ENCODE data around the gene ISG20L2. TPM values are rescaled to one million over a fixed set of nuclear protein-coding genes. Genes with fewer than 3 reads are reported as not detected.
A peak's percentile ranks its signal among the peaks of the same experiment; 100 is the strongest.

Gene ISG20L2
- total RNA-seq, 4 donors from 2014 or later = 13.6 to 34.9 (median 18.2) TPM

DNA sequence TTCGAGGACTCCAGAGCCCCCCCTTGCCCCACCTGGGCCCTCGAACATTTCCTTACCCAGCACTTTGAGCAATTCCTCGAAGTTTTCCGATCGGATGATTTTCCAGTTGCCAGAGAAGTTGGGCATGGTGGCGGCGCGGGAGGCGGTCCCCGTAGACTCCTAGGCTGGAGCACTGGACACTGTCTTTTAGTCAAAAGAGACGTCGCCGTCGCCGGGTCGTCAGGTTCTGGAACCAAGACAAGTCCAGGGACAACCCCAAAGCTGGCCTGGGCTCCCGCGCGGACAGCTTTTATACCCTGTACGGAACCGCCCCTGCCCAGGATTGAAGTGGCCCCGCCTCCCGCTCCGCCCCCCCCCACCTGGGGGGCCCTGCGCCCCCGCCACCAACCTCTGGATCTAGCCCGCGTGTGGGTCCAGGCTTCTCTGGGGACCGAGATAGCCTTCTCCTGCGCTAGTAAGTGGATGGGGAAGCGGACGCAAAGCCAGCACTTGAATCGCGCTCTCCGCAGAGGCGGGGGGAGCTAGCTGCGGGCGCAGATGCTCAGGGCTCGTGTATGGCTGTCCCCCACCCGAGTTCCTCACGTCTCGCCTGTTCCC, 23.1 kb downstream of the ISG20L2 start, which contains the start of gene CRABP2:
Gene CRABP2, minus strand, starts transcription at position 263 of the 597 bp plus-strand sequence. Its CDS starts 137 bp downstream, at position 126.
- intact Hi-C loops (cut with DNase I) = no loop called here
- Histone ChIP-seq H3K9me3 (no peaks in the 10 kb centered on the region), H3K36me3 (no peaks in the 10 kb centered on the region), H3K27ac (peak within 1 kb of the TSS; percentile 6 to 59 (median 33)), H3K27me3 (no peaks in the 10 kb centered on the region), H3K4me3 (replicated peaks in 1 of 3) (peak within 1 kb of the TSS in 2 of 3 donors; percentile 28 to 34), H3K4me1 (peaks cover 40 to 52% of the 10 kb centered on the region in 2 donors)
- DNase-seq = peak; percentile 40 to 44
- TF ChIP-seq, protein P1, sequence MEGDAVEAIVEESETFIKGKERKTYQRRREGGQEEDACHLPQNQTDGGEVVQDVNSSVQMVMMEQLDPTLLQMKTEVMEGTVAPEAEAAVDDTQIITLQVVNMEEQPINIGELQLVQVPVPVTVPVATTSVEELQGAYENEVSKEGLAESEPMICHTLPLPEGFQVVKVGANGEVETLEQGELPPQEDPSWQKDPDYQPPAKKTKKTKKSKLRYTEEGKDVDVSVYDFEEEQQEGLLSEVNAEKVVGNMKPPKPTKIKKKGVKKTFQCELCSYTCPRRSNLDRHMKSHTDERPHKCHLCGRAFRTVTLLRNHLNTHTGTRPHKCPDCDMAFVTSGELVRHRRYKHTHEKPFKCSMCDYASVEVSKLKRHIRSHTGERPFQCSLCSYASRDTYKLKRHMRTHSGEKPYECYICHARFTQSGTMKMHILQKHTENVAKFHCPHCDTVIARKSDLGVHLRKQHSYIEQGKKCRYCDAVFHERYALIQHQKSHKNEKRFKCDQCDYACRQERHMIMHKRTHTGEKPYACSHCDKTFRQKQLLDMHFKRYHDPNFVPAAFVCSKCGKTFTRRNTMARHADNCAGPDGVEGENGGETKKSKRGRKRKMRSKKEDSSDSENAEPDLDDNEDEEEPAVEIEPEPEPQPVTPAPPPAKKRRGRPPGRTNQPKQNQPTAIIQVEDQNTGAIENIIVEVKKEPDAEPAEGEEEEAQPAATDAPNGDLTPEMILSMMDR (IDR thresholded peaks at IDR 0.05) = no peak
- peak in 1 of 2 donors; percentile 28 for TF ChIP-seq POLR2A (IDR thresholded peaks at IDR 0.05)
- WGBS, 2 donors = 3 to 6% methylated on average over 16 of the region's 42 CpGs

DNA sequence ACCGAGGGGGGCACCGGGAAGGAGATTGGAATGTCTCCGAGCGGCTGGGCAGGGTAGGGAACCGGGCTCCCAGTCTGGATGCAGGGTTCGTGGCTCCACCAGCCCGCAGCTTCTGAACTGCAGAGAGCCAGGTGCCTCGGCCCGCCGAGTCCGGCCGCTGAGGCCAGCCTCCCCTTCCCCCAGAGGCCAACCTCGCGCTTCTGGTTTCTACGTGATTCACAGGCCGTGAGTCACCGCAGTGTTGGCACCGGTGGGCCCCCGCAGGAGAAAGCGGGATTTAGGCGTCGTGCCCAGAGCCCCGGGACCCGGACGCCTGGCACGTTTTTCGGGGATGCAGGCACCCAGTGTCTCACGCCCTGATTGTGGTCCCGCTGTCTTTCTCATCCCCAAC, 23.6 kb downstream of the ISG20L2 start:
- WGBS, 2 donors = 3 to 4% methylated on average over 14 to 20 of the region's 29 CpGs
- intact Hi-C loops (cut with DNase I) = no loop called here
- DNase-seq = peak; percentile 44 to 47
- TF ChIP-seq, protein P1 (IDR thresholded peaks at IDR 0.05) = no peak
- no peak for TF ChIP-seq POLR2A (IDR thresholded peaks at IDR 0.05)
- Histone ChIP-seq H3K36me3 (no peaks in the 10 kb centered on the region), H3K9me3 (no peaks in the 10 kb centered on the region), H3K27ac (peak overlapping the region in 1 of 3 donors; percentile 59), H3K4me3 (replicated peaks in 1 of 3) (peak overlapping the region in 1 of 3 donors; percentile 34), H3K27me3 (no peaks in the 10 kb centered on the region), H3K4me1 (peaks cover 37 to 50% of the 10 kb centered on the region in 2 donors)

DNA sequence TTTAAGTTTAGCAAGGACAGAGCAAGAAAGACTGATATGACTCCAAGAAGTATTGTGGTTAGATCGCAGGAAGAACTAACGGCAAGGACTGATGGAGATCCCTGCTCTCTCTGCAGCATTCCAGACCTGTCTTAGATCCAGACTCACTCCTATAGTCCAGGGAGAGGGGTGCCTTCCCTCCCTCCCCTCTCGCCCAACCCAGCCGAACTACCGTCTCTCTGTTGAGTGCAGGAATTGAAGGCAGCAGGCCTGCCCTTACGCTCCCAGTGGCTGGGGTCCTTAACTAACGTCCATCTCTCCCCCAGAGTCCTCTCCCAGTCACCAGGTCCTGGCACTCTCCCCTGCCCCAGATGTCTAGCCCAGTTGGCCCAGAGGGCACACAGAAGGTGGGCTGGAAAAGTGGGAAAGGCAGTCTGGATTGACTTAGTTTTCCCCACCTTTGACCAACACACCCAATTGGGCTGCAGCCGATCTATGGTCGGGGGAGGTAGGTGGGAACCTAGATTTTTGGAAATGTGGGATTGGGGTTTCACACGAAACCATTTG, 24.3 kb downstream of the ISG20L2 start:
- H3K9me3 ChIP-seq = no peaks in the 10 kb centered on the region
- peaks cover 33 to 43% of the 10 kb centered on the region in 2 donors for H3K4me1 ChIP-seq
- H3K27ac ChIP-seq = peak overlapping the region in 1 of 3 donors; percentile 23
- TF ChIP-seq, protein P1 (IDR thresholded peaks at IDR 0.05) = no peak
- H3K4me3 ChIP-seq (replicated peaks in 1 of 3) = peak overlapping the region in 1 of 3 donors; percentile 34
- 31% methylated on average over 7 to 8 of the region's 10 CpGs for WGBS, 2 donors
- H3K27me3 ChIP-seq = no peaks in the 10 kb centered on the region
- H3K36me3 ChIP-seq = no peaks in the 10 kb centered on the region
- DNase-seq = no peak
- intact Hi-C loops (cut with DNase I) = no loop called here

DNA sequence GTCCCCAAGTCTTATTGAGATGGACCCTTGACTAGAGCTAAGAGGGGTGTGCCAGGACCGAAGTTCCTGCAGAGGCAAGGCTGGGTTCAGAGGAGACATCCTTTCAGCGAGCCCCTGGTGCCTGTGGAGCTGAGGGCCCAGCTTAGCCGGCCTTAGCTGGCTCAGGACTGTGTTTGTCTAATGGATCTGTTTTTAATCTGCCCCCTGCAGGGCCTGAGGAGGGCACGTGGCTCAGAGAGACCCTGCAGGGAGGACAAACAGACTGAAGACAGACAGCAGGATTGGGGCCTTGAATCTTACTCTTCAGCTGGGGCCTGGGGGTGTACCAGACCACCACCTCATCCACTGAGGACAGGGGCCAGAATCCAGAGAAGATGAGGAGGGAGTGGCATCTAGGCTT, 24.8 kb downstream of the ISG20L2 start:
- Histone ChIP-seq H3K27me3 (no peaks in the 10 kb centered on the region), H3K4me1 (peaks cover 33 to 43% of the 10 kb centered on the region in 2 donors), H3K27ac (peak overlapping the region in 1 of 3 donors; percentile 43), H3K9me3 (no peaks in the 10 kb centered on the region), H3K4me3 (replicated peaks in 1 of 3) (no peak overlapping the region), H3K36me3 (no peaks in the 10 kb centered on the region)
- DNase-seq = peak in 1 of 2 donors; percentile 19
- 15 to 29% methylated on average over 1 to 3 of the region's 4 CpGs for WGBS, 2 donors
- TF ChIP-seq, protein P1 (IDR thresholded peaks at IDR 0.05) = no peak
- no peak for TF ChIP-seq POLR2A (IDR thresholded peaks at IDR 0.05)
- intact Hi-C loops (cut with DNase I) = no loop called here

DNA sequence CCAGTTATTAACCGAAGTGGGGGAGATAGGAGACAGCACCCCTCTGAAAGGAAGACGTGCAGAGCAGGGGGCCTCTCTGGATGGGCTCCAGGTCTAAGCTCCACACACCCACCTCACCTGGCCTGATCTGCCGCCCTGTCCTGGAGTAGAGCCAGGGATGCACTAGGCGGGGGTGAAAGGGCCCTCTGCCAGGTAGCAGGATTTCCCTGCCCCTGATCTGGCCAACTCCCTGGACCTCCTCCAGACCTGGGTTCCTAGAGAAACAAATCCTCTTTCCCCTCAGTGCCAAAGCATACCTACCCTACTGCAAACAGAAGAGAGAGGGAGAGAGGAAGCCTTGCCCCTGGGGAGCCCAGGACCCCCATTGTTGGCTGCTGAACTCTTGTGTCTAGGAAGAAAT, 25.2 kb downstream of the ISG20L2 start:
- DNase-seq = peak; percentile 63 to 71
- 38 to 39% methylated on average over 4 of the region's 4 CpGs for WGBS, 2 donors
- Histone ChIP-seq H3K9me3 (no peaks in the 10 kb centered on the region), H3K4me3 (replicated peaks in 1 of 3) (no peak overlapping the region), H3K36me3 (no peaks in the 10 kb centered on the region), H3K4me1 (peaks cover 33 to 44% of the 10 kb centered on the region in 2 donors), H3K27ac (peak overlapping the region in 1 of 3 donors; percentile 43), H3K27me3 (no peaks in the 10 kb centered on the region)
- TF ChIP-seq, protein P1 (IDR thresholded peaks at IDR 0.05) = no peak
- no peak for TF ChIP-seq POLR2A (IDR thresholded peaks at IDR 0.05)
- intact Hi-C loops (cut with DNase I) = no loop called here
